Measurements from ENCODE around the gene PNCK. TPM values are rescaled to one million over a fixed set of nuclear protein-coding genes. Genes with fewer than 3 reads are reported as not detected.
"Not testable (repeated sequence)": the region's sequence is repeated elsewhere in the genome, so short reads cannot be mapped to it uniquely, and the experiment has no call there.

PNCK gene
- total RNA-seq, 1 donor from 2014 or later, result 1.4 TPM

- no peak for TF ChIP-seq CTCF (IDR thresholded peaks at IDR 0.05)
- no peak overlapping the region for H3K4me3 ChIP-seq
- peak overlapping the region; percentile 11 to 18 for H3K27ac ChIP-seq
- H3K27me3 ChIP-seq, result no peaks in the 10 kb centered on the region
- H3K4me1 ChIP-seq, result no peaks in the 10 kb centered on the region
- H3K9me3 ChIP-seq, result no peaks in the 10 kb centered on the region
- H3K36me3 ChIP-seq, result peaks cover 14 to 17% of the 10 kb centered on the region in 2 donors
- no peak for DNase-seq (ENCODE audit: low spot score in 2 of 2)
- intact Hi-C loops (cut with DNase I), result no loop called here
These were observed 26.8 kb upstream of the PNCK start for GRCh38 chrX:153700376-153700945.

DNA sequence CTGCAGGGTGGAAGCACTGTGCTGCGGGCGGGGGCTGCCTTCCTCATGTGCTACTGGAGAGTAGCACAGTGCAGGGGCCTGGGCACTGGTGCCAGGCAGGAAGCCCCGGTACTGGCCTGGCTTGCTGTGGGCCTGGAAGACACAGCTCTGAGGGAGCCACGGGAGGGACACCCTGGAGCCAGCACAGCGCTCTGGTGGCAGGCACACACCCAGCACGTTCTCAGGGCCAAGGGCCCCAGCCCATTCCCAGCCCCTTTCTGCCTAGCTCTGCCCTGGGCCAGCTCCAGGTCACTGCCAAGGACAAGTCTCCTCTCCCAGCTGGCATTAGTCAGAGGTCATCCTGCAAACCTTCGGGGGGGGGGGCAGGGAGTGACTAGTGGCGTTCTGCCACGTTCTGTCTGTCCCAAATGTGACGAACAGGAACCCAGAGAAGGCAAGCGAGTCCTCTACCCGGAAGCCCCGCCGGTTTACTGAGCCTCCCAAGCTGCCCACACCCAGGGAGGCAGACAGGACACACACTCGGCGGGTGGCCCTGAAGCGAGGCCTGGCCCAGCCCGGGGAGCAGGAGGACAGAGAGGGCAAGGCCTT is 26.3 kb upstream of the PNCK start:
- H3K27me3 ChIP-seq; H3K9me3 ChIP-seq; DNase-seq (ENCODE audit: low spot score in 2 of 2); intact Hi-C loops (cut with DNase I); H3K4me1 ChIP-seq; H3K4me3 ChIP-seq: not testable (repeated sequence)
- Histone ChIP-seq H3K27ac (peak overlapping the region in 1 of 2 donors; percentile 18), H3K36me3 (peaks cover 14 to 17% of the 10 kb centered on the region in 2 donors)

GRCh38 chrX:153699210-153699783 is 25.7 kb upstream of the PNCK start:
- intact Hi-C loops (cut with DNase I); H3K4me1 ChIP-seq; DNase-seq (ENCODE audit: low spot score in 2 of 2); H3K27ac ChIP-seq; H3K27me3 ChIP-seq; H3K4me3 ChIP-seq; H3K9me3 ChIP-seq: not testable (repeated sequence)
- peaks cover 14 to 17% of the 10 kb centered on the region in 2 donors for H3K36me3 ChIP-seq

- no peaks in the 10 kb centered on the region for H3K4me1 ChIP-seq
- no peak overlapping the region for H3K27ac ChIP-seq
- peaks cover 14 to 17% of the 10 kb centered on the region in 2 donors for H3K36me3 ChIP-seq
- no peak for TF ChIP-seq CTCF (IDR thresholded peaks at IDR 0.05)
- H3K27me3 ChIP-seq, result no peaks in the 10 kb centered on the region
- intact Hi-C loops (cut with DNase I), result no loop called here
- no peaks in the 10 kb centered on the region for H3K9me3 ChIP-seq
- no peak overlapping the region for H3K4me3 ChIP-seq
- no peak for DNase-seq (ENCODE audit: low spot score in 2 of 2)
These were observed 24.6 kb upstream of the PNCK start for GRCh38 chrX:153697924-153698865.

DNA sequence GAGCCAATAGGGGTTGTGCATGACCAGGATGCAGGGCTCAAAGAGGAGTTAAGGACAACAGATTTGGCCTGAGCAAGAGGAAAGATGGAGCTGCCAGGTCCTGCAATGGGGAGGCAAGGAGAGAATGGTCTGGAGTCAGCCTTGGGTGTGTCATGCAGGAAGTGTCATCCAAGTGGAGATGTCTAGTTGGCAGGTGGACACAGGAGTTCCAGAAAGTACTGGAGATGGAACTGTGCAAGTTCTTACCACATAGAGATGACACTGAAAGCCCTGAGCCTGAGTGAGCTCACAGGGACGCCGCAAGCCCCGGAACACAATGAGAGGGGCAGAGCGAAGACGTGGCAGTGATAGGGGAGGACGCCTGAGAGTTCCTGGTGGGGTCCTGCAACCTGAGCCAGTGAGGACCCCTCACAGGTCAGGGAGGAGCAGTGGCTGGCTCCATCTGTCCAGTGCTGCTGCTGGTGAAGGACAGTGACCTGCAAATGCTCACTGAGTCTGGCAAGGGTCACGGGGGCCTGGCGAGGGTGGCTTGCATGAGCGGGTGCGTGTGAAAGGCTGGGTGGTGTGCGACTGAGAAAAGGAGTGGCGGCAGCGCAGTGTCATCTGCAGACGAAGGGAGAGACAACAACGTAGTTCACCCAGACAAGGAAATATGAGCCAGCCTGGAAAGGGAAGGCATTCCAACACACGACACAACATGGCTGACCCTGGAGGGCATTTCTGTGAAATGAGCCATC is 23.5 kb upstream of the PNCK start:
- H3K4me3 ChIP-seq; H3K4me1 ChIP-seq; H3K27me3 ChIP-seq; H3K9me3 ChIP-seq; intact Hi-C loops (cut with DNase I); DNase-seq (ENCODE audit: low spot score in 2 of 2); H3K27ac ChIP-seq: not testable (repeated sequence)
- peaks cover 14 to 16% of the 10 kb centered on the region in 2 donors for H3K36me3 ChIP-seq

GRCh38 chrX:153696538-153696937 is 22.9 kb upstream of the PNCK start:
- intact Hi-C loops (cut with DNase I); DNase-seq (ENCODE audit: low spot score in 2 of 2); H3K4me1 ChIP-seq; H3K9me3 ChIP-seq; H3K27ac ChIP-seq; H3K27me3 ChIP-seq; H3K4me3 ChIP-seq: not testable (repeated sequence)
- peaks cover 10 to 11% of the 10 kb centered on the region in 2 donors for H3K36me3 ChIP-seq

GRCh38 chrX:153696100-153696499 is 22.5 kb upstream of the PNCK start:
- Histone ChIP-seq H3K4me3 (no peak overlapping the region), H3K27ac (no peak overlapping the region), H3K9me3 (no peaks in the 10 kb centered on the region), H3K36me3 (peaks cover 6 to 8% of the 10 kb centered on the region in 2 donors), H3K4me1 (no peaks in the 10 kb centered on the region), H3K27me3 (no peaks in the 10 kb centered on the region)
- intact Hi-C loops (cut with DNase I), result no loop called here
- no peak for DNase-seq (ENCODE audit: low spot score in 2 of 2)
- TF ChIP-seq CTCF (IDR thresholded peaks at IDR 0.05), result no peak

Data from ascending aorta (tissue), 2 donors.